Caco-2 (cell line): ENCODE data around the gene LITAF. TPM values are rescaled to one million over a fixed set of nuclear protein-coding genes. Genes with fewer than 3 reads are reported as not detected.
"Not testable (repeated sequence)": the region's sequence is repeated elsewhere in the genome, so short reads cannot be mapped to it uniquely, and the experiment has no call there.

Experiments
- BruUV-seq: library from RNA; stranded (reverse); fragments of 400-500 nt; replicated peaks from 2 replicates; lab custom pipeline; 2021; lab: Mats Ljungman, UMichigan
- CTCF ChIA-PET: fragments of 300-600 bp; sonication (Branson Sonifier 250); formaldehyde crosslinking; loops from one replicate; lab custom pipeline; 2022; ENCODE audit warnings: antibody characterized with exemption; lab: Charles Lee
- POLR2A ChIA-PET: fragments of 300-600 bp; sonication (Branson Sonifier 250); formaldehyde crosslinking; loops from one replicate; lab custom pipeline; 2022; ENCODE audit warnings: antibody characterized with exemption; lab: Charles Lee
- DNase-seq, 2 experiments: peaks; one replicate each; pipeline versions ENCODE4 v3.0.0 to v3.0.0-alpha.2; 2020 to 2022
- H3K27me3 ChIP-seq: replicated peaks from 2 replicates; pipeline ENCODE4 v1.6.0; 2011; ENCODE audit warnings: low read length; ENCODE audit not compliant: control insufficient read depth, insufficient read depth
- H3K36me3 ChIP-seq: 2 replicates; pipeline ENCODE4 v1.5.1; 2011; ENCODE audit warnings: low read length; ENCODE audit not compliant: control insufficient read depth, insufficient read depth
- H3K4me1 ChIP-seq: fragments of 250-450 bp; sonication (Bioruptor Pico); 2 replicates; pipeline ENCODE4 v1.5.1; 2020; ENCODE audit warnings: mild to moderate bottlenecking
- H3K4me3 ChIP-seq: 2 replicates; pipeline ENCODE4 v1.5.1; 2011; ENCODE audit warnings: low read depth, mild to moderate bottlenecking, control low read depth, low read length
- H3K9me3 ChIP-seq: fragments of 250-450 bp; sonication (Bioruptor Pico); 2 replicates; pipeline ENCODE4 v1.5.1; 2020; ENCODE audit warnings: mild to moderate bottlenecking, moderate library complexity
- H3K27ac Mint-ChIP-seq: one replicate; pipeline ENCODE4 v1.8.0; 2022; ENCODE audit warnings: mixed read lengths; ENCODE audit not compliant: unreplicated experiment
- H3K27me3 Mint-ChIP-seq: one replicate; pipeline ENCODE4 v1.8.0; 2022; ENCODE audit warnings: mixed read lengths; ENCODE audit not compliant: insufficient read depth, unreplicated experiment
- H3K36me3 Mint-ChIP-seq: one replicate; pipeline ENCODE4 v1.8.0; 2022; ENCODE audit warnings: mild to moderate bottlenecking, mixed read lengths; ENCODE audit not compliant: insufficient read depth, unreplicated experiment
- H3K4me1 Mint-ChIP-seq: one replicate; pipeline ENCODE4 v1.8.0; 2022; ENCODE audit warnings: low read depth, mixed read lengths; ENCODE audit not compliant: unreplicated experiment
- H3K4me3 Mint-ChIP-seq: one replicate; pipeline ENCODE4 v1.8.0; 2022; ENCODE audit warnings: mild to moderate bottlenecking, moderate library complexity, mixed read lengths; ENCODE audit not compliant: unreplicated experiment
- H3K9me3 Mint-ChIP-seq: one replicate; pipeline ENCODE4 v1.8.0; 2022; ENCODE audit warnings: mixed read lengths; ENCODE audit not compliant: unreplicated experiment
- CTCF ChIP-seq, 2 experiments: fragments of 200-600 bp in 1 of 2; IDR thresholded peaks; 1 replicate in 1 of 2; 2 replicates in 1 of 2; pipeline versions ENCODE4 v1.5.1 to v1.8.0; 2011 to 2022; ENCODE audit warnings: antibody characterized with exemption in 1 of 2, control low read depth in 1 of 2, inconsistent platforms in 1 of 2, low read depth in 1 of 2, low read length in 1 of 2, mild to moderate bottlenecking in 1 of 2, moderate library complexity in 1 of 2; ENCODE audit not compliant: insufficient read depth in 1 of 2, severe bottlenecking in 1 of 2, unreplicated experiment in 1 of 2
- intact Hi-C: fragments of 100-400 bp; cut with micrococcal nuclease; formaldehyde crosslinking; loops from one replicate; pipeline ENCODE4 v1.10.0; 2022; ENCODE audit not compliant: unreplicated experiment
- total RNA-seq: library from RNA; stranded (reverse); gene quantifications from 2 replicates; pipeline ENCODE4 v1.2.3, GENCODE V29; 2022

LITAF gene
- total RNA-seq, 1 experiment from 2014 or later: 60.9 TPM

GRCh38 chr16:11514283-11514682 lies 72.4 kb downstream of the LITAF start:
- Histone ChIP-seq H3K36me3 (no peaks in the 10 kb centered on the region), H3K27me3 (no peaks in the 10 kb centered on the region), H3K4me3 (no peak overlapping the region), H3K9me3 (no peaks in the 10 kb centered on the region), H3K4me1 (no peaks in the 10 kb centered on the region)
- ChIA-PET CTCF (interaction anchor here (1.6 kb wide), 1 partner anchor 18 kb away, joined by 6 read pairs; no protein-coding TSS in a partner anchor), POLR2A (no interaction called here)
- BruUV-seq: no TSS peak
- no peaks in the 10 kb centered on the region for H3K9me3 Mint-ChIP-seq
- H3K4me1 Mint-ChIP-seq: no peaks in the 10 kb centered on the region
- no peak overlapping the region for H3K27ac Mint-ChIP-seq
- DNase-seq: no peak
- H3K36me3 Mint-ChIP-seq: no peaks in the 10 kb centered on the region
- TF ChIP-seq CTCF (IDR thresholded peaks at IDR 0.05; ENCODE audit: insufficient read depth in 1 of 2, low read depth in 1 of 2, low read length in 1 of 2, severe bottlenecking in 1 of 2, unreplicated experiment in 1 of 2): no peak
- H3K4me3 Mint-ChIP-seq: no peak overlapping the region
- H3K27me3 Mint-ChIP-seq: peaks cover 3% of the 10 kb centered on the region
- intact Hi-C loops: no loop called here

- H3K36me3 Mint-ChIP-seq, DNase-seq, H3K27me3 ChIP-seq, H3K4me1 Mint-ChIP-seq, H3K9me3 ChIP-seq, H3K4me1 ChIP-seq, H3K27ac Mint-ChIP-seq, H3K36me3 ChIP-seq, BruUV-seq, intact Hi-C loops, POLR2A ChIA-PET, CTCF ChIA-PET, H3K4me3 Mint-ChIP-seq, H3K27me3 Mint-ChIP-seq, H3K4me3 ChIP-seq, H3K9me3 Mint-ChIP-seq: not testable (repeated sequence)
Measured at GRCh38 chr16:11513366-11513765, 73.4 kb downstream of the LITAF start.

- Mint-ChIP-seq H3K4me3 (no peak overlapping the region), H3K4me1 (no peaks in the 10 kb centered on the region), H3K27me3 (peaks cover 3% of the 10 kb centered on the region), H3K27ac (no peak overlapping the region), H3K9me3 (no peaks in the 10 kb centered on the region), H3K36me3 (no peaks in the 10 kb centered on the region)
- no peaks in the 10 kb centered on the region for H3K36me3 ChIP-seq
- CTCF ChIA-PET: no interaction called here
- H3K9me3 ChIP-seq: no peaks in the 10 kb centered on the region
- no peak overlapping the region for H3K4me3 ChIP-seq
- POLR2A ChIA-PET: no interaction called here
- H3K27me3 ChIP-seq: no peaks in the 10 kb centered on the region
- H3K4me1 ChIP-seq: no peaks in the 10 kb centered on the region
- intact Hi-C loops: no loop called here
- no peak for TF ChIP-seq CTCF (IDR thresholded peaks at IDR 0.05; ENCODE audit: insufficient read depth in 1 of 2, low read depth in 1 of 2, low read length in 1 of 2, severe bottlenecking in 1 of 2, unreplicated experiment in 1 of 2)
- DNase-seq: no peak
- BruUV-seq: no TSS peak
Measured at GRCh38 chr16:11511801-11512200, 74.9 kb downstream of the LITAF start.

- intact Hi-C loops: no loop called here
- Mint-ChIP-seq H3K27me3 (peaks cover 3% of the 10 kb centered on the region), H3K4me3 (no peak overlapping the region), H3K9me3 (no peaks in the 10 kb centered on the region), H3K36me3 (no peaks in the 10 kb centered on the region), H3K4me1 (no peaks in the 10 kb centered on the region), H3K27ac (no peak overlapping the region)
- H3K4me1 ChIP-seq: no peaks in the 10 kb centered on the region
- no peaks in the 10 kb centered on the region for H3K27me3 ChIP-seq
- no peak for TF ChIP-seq CTCF (IDR thresholded peaks at IDR 0.05; ENCODE audit: insufficient read depth in 1 of 2, low read depth in 1 of 2, low read length in 1 of 2, severe bottlenecking in 1 of 2, unreplicated experiment in 1 of 2)
- no peak overlapping the region for H3K4me3 ChIP-seq
- no TSS peak for BruUV-seq
- ChIA-PET POLR2A (no interaction called here), CTCF (no interaction called here)
- no peaks in the 10 kb centered on the region for H3K9me3 ChIP-seq
- H3K36me3 ChIP-seq: no peaks in the 10 kb centered on the region
- DNase-seq: no peak
Measured at GRCh38 chr16:11511328-11511727, 75.4 kb downstream of the LITAF start.
